ENCODE data around the gene MYO5B.
A peak's percentile ranks its signal among the peaks of the same experiment; 100 is the strongest.

MYO5B gene

GRCh38 chr18:49865401-49865800, 329.5 kb downstream of the MYO5B start:
- DNase-seq (ENCODE audit: low read depth): no peak
- TF ChIP-seq CTCF (IDR thresholded peaks at IDR 0.05; ENCODE audit: control insufficient read depth, insufficient read depth, low read depth, low read length, missing control alignments): no peak

GRCh38 chr18:49863769-49864621, 331.0 kb downstream of the MYO5B start:
- no peak for TF ChIP-seq CTCF (IDR thresholded peaks at IDR 0.05; ENCODE audit: control insufficient read depth, insufficient read depth, low read depth, low read length, missing control alignments)
- H3K4me3 ChIP-seq (ENCODE audit: control insufficient read depth, low read depth, low read length): no peak overlapping the region
- DNase-seq (ENCODE audit: low read depth): no peak

More at GRCh38 chr18:49865401-49865800, 329.5 kb downstream of the MYO5B start:
- no peak overlapping the region for H3K4me3 ChIP-seq (ENCODE audit: control insufficient read depth, low read depth, low read length)

- no peak overlapping the region for H3K4me3 ChIP-seq (ENCODE audit: control insufficient read depth, low read depth, low read length)
- TF ChIP-seq CTCF (IDR thresholded peaks at IDR 0.05; ENCODE audit: control insufficient read depth, insufficient read depth, low read depth, low read length, missing control alignments): no peak
- no peak for DNase-seq (ENCODE audit: low read depth)
Observed at GRCh38 chr18:49862656-49863385, 332.1 kb downstream of the MYO5B start.

- H3K4me3 ChIP-seq (ENCODE audit: control insufficient read depth, low read depth, low read length): no peak overlapping the region
- peak; percentile 30 for TF ChIP-seq CTCF (IDR thresholded peaks at IDR 0.05; ENCODE audit: control insufficient read depth, insufficient read depth, low read depth, low read length, missing control alignments)
- no peak for DNase-seq (ENCODE audit: low read depth)
Observed at GRCh38 chr18:49861659-49862058, 333.3 kb downstream of the MYO5B start.

GRCh38 chr18:49859725-49860124, 335.2 kb downstream of the MYO5B start:
- TF ChIP-seq CTCF (IDR thresholded peaks at IDR 0.05; ENCODE audit: control insufficient read depth, insufficient read depth, low read depth, low read length, missing control alignments): no peak
- no peak for DNase-seq (ENCODE audit: low read depth)
- H3K4me3 ChIP-seq (ENCODE audit: control insufficient read depth, low read depth, low read length): no peak overlapping the region

- TF ChIP-seq CTCF (IDR thresholded peaks at IDR 0.05; ENCODE audit: control insufficient read depth, insufficient read depth, low read depth, low read length, missing control alignments): no peak
- DNase-seq (ENCODE audit: low read depth): no peak
- H3K4me3 ChIP-seq (ENCODE audit: control insufficient read depth, low read depth, low read length): no peak overlapping the region
Observed at GRCh38 chr18:49859021-49859359, 336.0 kb downstream of the MYO5B start.

Data from AG09309 (cell line).